ENCODE data around the gene STAG2.

Gene STAG2

GRCh38 chrX:123961268-123962005, at the start of gene STAG2:
Gene STAG2 (plus strand): TSS chrX:123961706. CDS start chrX:124022628, 60,922 bp downstream.
- ChIA-PET POLR2A (no interaction called here), CTCF (interaction anchor here (1.5 kb wide), 1 partner anchor 128 kb away, joined by 4 read pairs; no protein-coding TSS in a partner anchor)
- no peak for TF ChIP-seq CTCF (IDR thresholded peaks at IDR 0.05; ENCODE audit: control extremely low read depth, extremely low read depth, low read depth, missing control alignments)
- peak; percentile 42 for DNase-seq (ENCODE audit: extremely low spot score)

GRCh38 chrX:123917069-123917468, 44.4 kb upstream of the STAG2 start:
- no peak for DNase-seq (ENCODE audit: extremely low spot score)
- CTCF ChIA-PET, result no interaction called here
- POLR2A ChIA-PET, result no interaction called here
- no peak for TF ChIP-seq CTCF (IDR thresholded peaks at IDR 0.05; ENCODE audit: control extremely low read depth, extremely low read depth, low read depth, missing control alignments)

GRCh38 chrX:123918106-123918721, 43.3 kb upstream of the STAG2 start:
- TF ChIP-seq CTCF (IDR thresholded peaks at IDR 0.05; ENCODE audit: control extremely low read depth, extremely low read depth, low read depth, missing control alignments), result no peak
- ChIA-PET CTCF (no interaction called here), POLR2A (no interaction called here)
- DNase-seq (ENCODE audit: extremely low spot score), result no peak

GRCh38 chrX:123920105-123920785, 41.3 kb upstream of the STAG2 start:
- CTCF ChIA-PET, result no interaction called here
- no peak for DNase-seq (ENCODE audit: extremely low spot score)
- TF ChIP-seq CTCF (IDR thresholded peaks at IDR 0.05; ENCODE audit: control extremely low read depth, extremely low read depth, low read depth, missing control alignments), result no peak
- POLR2A ChIA-PET, result no interaction called here

GRCh38 chrX:123923211-123923610, 38.3 kb upstream of the STAG2 start:
- ChIA-PET POLR2A (no interaction called here), CTCF (no interaction called here)
- TF ChIP-seq CTCF (IDR thresholded peaks at IDR 0.05; ENCODE audit: control extremely low read depth, extremely low read depth, low read depth, missing control alignments), result no peak
- no peak for DNase-seq (ENCODE audit: extremely low spot score)

- ChIA-PET POLR2A (no interaction called here), CTCF (no interaction called here)
- no peak for TF ChIP-seq CTCF (IDR thresholded peaks at IDR 0.05; ENCODE audit: control extremely low read depth, extremely low read depth, low read depth, missing control alignments)
- DNase-seq (ENCODE audit: extremely low spot score), result no peak
These were observed 37.3 kb upstream of the STAG2 start for GRCh38 chrX:123924186-123924585.

All from GM10248 (cell line).